Type B pancreatic cell (in vitro differentiated cells): ENCODE results near the gene C17orf50. TPM values are rescaled to one million over a fixed set of nuclear protein-coding genes. Genes with fewer than 3 reads are reported as not detected.
A peak's percentile ranks its signal among the peaks of the same experiment; 100 is the strongest.

Source experiments
- DNase-seq: peaks from one replicate; pipeline ENCODE4 v3.0.0; 2021; ENCODE audit warnings: mixed read lengths; ENCODE audit not compliant: unreplicated experiment; ENCODE audit errors: extremely low spot score
- H3K27ac Mint-ChIP-seq: 2 replicates; pipeline ENCODE4 v1.8.0; 2021; ENCODE audit warnings: mild to moderate bottlenecking, mixed read lengths
- H3K27me3 Mint-ChIP-seq: 2 replicates; pipeline ENCODE4 v1.8.0; 2021; ENCODE audit warnings: mixed read lengths
- H3K36me3 Mint-ChIP-seq: 2 replicates; pipeline ENCODE4 v1.8.0; 2021; ENCODE audit warnings: mixed read lengths
- H3K4me1 Mint-ChIP-seq: one replicate; pipeline ENCODE4 v1.8.0; 2021; ENCODE audit warnings: mixed read lengths; ENCODE audit not compliant: unreplicated experiment
- H3K4me3 Mint-ChIP-seq: 2 replicates; pipeline ENCODE4 v1.8.0; 2021; ENCODE audit warnings: mild to moderate bottlenecking, mixed read lengths
- H3K9me3 Mint-ChIP-seq: 2 replicates; pipeline ENCODE4 v1.8.0; 2021; ENCODE audit warnings: mixed read lengths
- total RNA-seq: library from RNA; stranded (reverse); gene quantifications from 2 replicates; pipeline ENCODE4 v1.2.1, GENCODE V29; 2021; ENCODE audit warnings: low replicate concordance
- TF ChIP-seq, protein P1 (sequence below): fragments of 200-600 bp; sonication (generic); conservative IDR thresholded peaks from 2 replicates; pipeline ENCODE4 v1.5.0; 2021; ENCODE audit warnings: antibody characterized with exemption, mild to moderate bottlenecking

C17orf50 gene
- total RNA-seq, 1 donor from 2014 or later: not detected

DNA sequence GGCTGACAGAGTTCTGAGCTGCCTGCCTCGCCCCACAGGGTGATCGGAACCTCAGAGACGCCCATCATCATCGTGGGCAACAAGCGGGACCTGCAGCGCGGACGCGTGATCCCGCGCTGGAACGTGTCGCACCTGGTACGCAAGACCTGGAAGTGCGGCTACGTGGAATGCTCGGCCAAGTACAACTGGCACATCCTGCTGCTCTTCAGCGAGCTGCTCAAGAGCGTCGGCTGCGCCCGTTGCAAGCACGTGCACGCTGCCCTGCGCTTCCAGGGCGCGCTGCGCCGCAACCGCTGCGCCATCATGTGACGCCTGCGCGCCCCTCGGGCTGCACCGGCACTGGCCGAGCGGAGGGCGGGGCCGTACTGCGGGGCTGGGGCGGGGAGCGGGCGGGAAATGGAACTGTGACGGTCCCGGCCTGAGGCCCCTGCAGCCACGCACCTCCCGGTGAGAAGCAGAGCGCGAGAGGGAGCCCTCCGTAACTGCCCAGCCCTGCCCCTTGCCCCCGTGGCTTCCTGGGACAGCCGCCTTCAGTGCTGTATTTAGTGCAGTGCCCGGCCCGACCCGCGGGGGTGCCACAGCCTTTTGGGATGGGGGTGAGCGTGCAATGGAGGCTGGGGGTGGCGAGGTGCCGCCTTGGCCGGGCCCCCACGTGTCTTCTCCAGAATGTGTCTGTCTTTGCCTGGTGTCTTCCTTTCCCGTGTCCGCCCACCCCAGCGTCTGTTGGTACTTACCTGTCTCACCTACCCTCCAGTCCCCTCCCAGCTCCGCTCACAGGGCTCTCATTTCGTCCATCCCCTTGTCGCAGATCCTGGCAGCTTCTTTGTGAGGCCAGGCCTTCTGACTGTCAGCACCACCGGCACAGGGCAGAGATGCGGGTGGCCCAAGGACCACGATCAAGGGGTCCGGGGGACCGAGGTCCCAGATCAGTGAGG, 19.4 kb upstream of the C17orf50 start:
- H3K4me3 Mint-ChIP-seq: peak overlapping the region; percentile 64
- no peaks in the 10 kb centered on the region for H3K4me1 Mint-ChIP-seq
- H3K27ac Mint-ChIP-seq: no peak overlapping the region
- H3K36me3 Mint-ChIP-seq: peaks cover 7% of the 10 kb centered on the region
- peaks cover 40% of the 10 kb centered on the region for H3K27me3 Mint-ChIP-seq
- TF ChIP-seq, protein P1, sequence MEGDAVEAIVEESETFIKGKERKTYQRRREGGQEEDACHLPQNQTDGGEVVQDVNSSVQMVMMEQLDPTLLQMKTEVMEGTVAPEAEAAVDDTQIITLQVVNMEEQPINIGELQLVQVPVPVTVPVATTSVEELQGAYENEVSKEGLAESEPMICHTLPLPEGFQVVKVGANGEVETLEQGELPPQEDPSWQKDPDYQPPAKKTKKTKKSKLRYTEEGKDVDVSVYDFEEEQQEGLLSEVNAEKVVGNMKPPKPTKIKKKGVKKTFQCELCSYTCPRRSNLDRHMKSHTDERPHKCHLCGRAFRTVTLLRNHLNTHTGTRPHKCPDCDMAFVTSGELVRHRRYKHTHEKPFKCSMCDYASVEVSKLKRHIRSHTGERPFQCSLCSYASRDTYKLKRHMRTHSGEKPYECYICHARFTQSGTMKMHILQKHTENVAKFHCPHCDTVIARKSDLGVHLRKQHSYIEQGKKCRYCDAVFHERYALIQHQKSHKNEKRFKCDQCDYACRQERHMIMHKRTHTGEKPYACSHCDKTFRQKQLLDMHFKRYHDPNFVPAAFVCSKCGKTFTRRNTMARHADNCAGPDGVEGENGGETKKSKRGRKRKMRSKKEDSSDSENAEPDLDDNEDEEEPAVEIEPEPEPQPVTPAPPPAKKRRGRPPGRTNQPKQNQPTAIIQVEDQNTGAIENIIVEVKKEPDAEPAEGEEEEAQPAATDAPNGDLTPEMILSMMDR: peak; percentile 29
- H3K9me3 Mint-ChIP-seq: no peaks in the 10 kb centered on the region
- no peak for DNase-seq

DNA sequence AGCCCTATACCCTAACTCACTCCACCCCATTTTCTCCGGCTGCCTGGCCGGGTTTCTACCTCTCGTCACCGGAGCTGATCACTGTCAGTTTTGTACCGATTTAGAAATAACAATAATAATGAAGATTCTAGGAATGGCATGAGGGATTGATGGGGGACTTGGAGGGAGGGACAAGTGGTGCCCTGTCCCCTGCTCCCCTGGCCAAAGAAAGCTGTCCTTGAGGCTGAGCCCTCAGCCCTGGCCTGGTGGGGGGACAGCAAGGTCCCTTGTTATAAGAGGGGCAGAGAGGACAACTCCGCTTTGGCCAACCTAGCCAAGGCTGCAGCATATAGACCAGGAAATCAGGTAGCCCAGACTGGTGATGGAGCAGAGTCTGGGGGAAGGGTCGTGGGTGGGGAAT, 18.2 kb upstream of the C17orf50 start:
- Mint-ChIP-seq H3K36me3 (peaks cover 7% of the 10 kb centered on the region), H3K9me3 (no peaks in the 10 kb centered on the region), H3K4me1 (no peaks in the 10 kb centered on the region), H3K27me3 (peaks cover 42% of the 10 kb centered on the region), H3K4me3 (no peak overlapping the region), H3K27ac (no peak overlapping the region)
- TF ChIP-seq, protein P1: no peak
- DNase-seq: no peak

DNA sequence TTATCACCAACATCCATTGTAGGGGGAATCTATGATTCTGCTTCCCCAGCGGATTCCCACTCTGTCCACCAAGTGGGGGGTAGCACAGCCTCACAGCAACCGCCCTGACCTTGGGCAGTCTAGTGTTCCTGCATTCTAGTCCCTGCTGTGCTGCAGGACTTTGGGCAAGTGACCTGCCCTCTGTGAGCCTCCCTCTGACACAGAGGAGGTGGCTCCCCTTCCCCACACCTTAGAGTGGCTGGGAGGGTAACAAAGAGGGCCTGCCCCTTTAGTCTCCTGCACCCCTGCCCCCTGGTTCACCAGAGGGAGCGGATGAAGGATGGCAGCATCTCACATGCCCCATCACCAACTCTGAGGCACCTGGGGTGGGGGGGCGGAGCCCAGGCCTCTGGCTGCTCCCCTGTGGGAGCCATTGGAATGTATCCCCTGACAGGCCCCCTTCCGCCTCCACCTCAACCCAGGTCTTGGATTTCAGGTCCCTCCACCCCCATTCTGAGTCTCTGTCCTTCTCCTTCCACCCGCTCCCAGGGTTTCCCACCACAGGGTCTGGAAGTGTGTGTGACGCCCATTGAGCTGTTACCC, 17.7 kb upstream of the C17orf50 start:
- H3K27me3 Mint-ChIP-seq: peaks cover 43% of the 10 kb centered on the region
- peaks cover 7% of the 10 kb centered on the region for H3K36me3 Mint-ChIP-seq
- H3K4me1 Mint-ChIP-seq: no peaks in the 10 kb centered on the region
- DNase-seq: no peak
- H3K27ac Mint-ChIP-seq: no peak overlapping the region
- H3K4me3 Mint-ChIP-seq: no peak overlapping the region
- TF ChIP-seq, protein P1: no peak
- no peaks in the 10 kb centered on the region for H3K9me3 Mint-ChIP-seq

DNA sequence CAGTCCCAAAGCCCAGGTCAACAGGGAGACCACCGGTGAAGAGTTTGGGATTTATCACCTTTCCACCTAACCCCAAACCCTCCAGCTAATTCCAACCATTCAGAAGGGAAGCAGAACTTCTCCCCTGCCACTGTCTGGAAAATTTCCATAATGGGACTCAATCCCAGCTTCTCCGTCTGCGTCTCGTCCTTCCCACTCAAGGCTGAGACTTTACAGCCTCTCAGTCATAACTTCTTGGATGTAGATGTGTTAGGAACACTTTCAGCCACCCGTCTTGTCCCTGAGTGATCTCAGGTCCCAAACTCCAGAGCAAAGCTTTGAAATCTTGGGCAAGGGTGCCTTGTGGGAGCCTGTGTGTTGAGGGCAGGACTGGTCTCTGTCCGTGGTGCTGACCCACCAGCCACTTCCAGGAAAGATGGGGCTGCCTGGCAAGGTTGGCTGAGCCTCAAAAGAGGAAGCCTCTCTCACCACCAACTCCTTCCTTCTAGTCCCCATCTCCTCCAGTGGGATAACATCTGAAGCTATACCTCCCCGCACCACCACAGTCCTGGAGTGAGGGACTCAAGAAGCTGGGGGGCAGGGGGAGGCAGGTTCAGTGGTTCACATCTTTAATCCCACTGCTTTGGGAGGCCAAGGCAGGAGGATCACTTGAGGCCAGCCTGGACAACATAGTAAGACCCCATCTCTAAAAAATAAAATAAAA, 16.9 kb upstream of the C17orf50 start:
- Mint-ChIP-seq H3K27ac (no peak overlapping the region), H3K27me3 (peaks cover 47% of the 10 kb centered on the region), H3K4me3 (peak overlapping the region; percentile 26), H3K9me3 (no peaks in the 10 kb centered on the region), H3K4me1 (no peaks in the 10 kb centered on the region), H3K36me3 (peaks cover 7% of the 10 kb centered on the region)
- no peak for DNase-seq
- TF ChIP-seq, protein P1: no peak

DNA sequence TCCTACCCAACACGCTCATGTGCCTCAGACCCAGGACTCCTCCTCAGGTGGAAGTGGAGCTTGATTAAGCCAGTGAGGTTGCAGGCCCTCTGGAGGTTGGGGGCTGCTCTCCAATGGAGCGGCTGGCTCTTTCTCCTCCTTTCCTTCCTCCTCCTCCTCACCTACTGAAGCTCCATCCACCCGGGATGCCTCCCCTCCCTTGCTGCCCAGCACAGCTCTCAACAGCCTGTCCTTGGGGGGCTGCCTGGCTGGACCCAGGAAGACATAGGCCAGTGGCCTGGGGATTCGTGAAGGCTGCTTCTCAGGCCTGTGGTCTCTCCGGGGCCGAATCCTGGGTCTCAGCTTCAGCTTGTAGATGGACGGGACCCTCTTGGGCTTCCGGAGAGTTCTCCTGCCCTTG, 15.9 kb upstream of the C17orf50 start:
- no peak overlapping the region for H3K4me3 Mint-ChIP-seq
- H3K9me3 Mint-ChIP-seq: no peaks in the 10 kb centered on the region
- H3K4me1 Mint-ChIP-seq: peaks cover 4% of the 10 kb centered on the region
- TF ChIP-seq, protein P1: no peak
- DNase-seq: no peak
- H3K27ac Mint-ChIP-seq: no peak overlapping the region
- H3K27me3 Mint-ChIP-seq: peaks cover 48% of the 10 kb centered on the region
- peaks cover 3% of the 10 kb centered on the region for H3K36me3 Mint-ChIP-seq
